HG03571 (cell line): ENCODE data around the gene MYO7B.

Experiments
- ATAC-seq: cut with Tn5 transposase; IDR thresholded peaks from one replicate; pipeline ENCODE4 v1.9.1; 2021; ENCODE audit not compliant: unreplicated experiment

Gene MYO7B

GRCh38 chr2:127675331-127676261 lies 140.1 kb downstream of the MYO7B start, which contains the start of gene LIMS2:
TSS of gene LIMS2 (minus strand) at chr2:127675530. CDS start at chr2:127675024, 506 bp downstream.
- ATAC-seq = no peak

GRCh38 chr2:127676906-127677305 lies 141.4 kb downstream of the MYO7B start:
- no peak for ATAC-seq

GRCh38 chr2:127678531-127678930 lies 143.0 kb downstream of the MYO7B start:
- ATAC-seq = no peak

- no peak for ATAC-seq
Measured at GRCh38 chr2:127678991-127679390, 143.5 kb downstream of the MYO7B start.

GRCh38 chr2:127679680-127680361 lies 144.3 kb downstream of the MYO7B start:
- ATAC-seq = no peak

GRCh38 chr2:127680706-127681287 lies 145.3 kb downstream of the MYO7B start:
- ATAC-seq = no peak

GRCh38 chr2:127681288-127681804 lies 145.9 kb downstream of the MYO7B start:
- ATAC-seq = no peak

- no peak for ATAC-seq
Measured at GRCh38 chr2:127681976-127682857, 146.7 kb downstream of the MYO7B start.

- ATAC-seq = no peak
Measured at GRCh38 chr2:127683056-127683455, 147.6 kb downstream of the MYO7B start.

- no peak for ATAC-seq
Measured at GRCh38 chr2:127683757-127684156, 148.3 kb downstream of the MYO7B start.

GRCh38 chr2:127685410-127686080 lies 150.1 kb downstream of the MYO7B start:
- ATAC-seq = no peak
